IMR-90 (cell line): ENCODE data around the gene SASH1.

Source experiments
- BHLHE40 ChIP-seq: fragments of 150-350 bp; IDR thresholded peaks from 2 replicates; pipeline ENCODE4 v1.6.1; 2016; ENCODE audit warnings: mild to moderate bottlenecking, low read depth, low read length
- CEBPB ChIP-seq: IDR thresholded peaks from 2 replicates; pipeline ENCODE4 v1.6.1; 2012; ENCODE audit warnings: low read depth, low read length, improper control_type of control experiment
- CTCF ChIP-seq: conservative IDR thresholded peaks from 2 replicates; pipeline ENCODE4 v1.5.1; 2012; ENCODE audit warnings: mild to moderate bottlenecking, low read depth, low read length, improper control_type of control experiment
- ELK1 ChIP-seq: fragments of 150-350 bp; IDR thresholded peaks from 2 replicates; pipeline ENCODE4 v1.6.1; 2016; ENCODE audit warnings: low read depth, mild to moderate bottlenecking, low read length, moderate library complexity, borderline replicate concordance
- FOS ChIP-seq: fragments of 150-350 bp; IDR thresholded peaks from 2 replicates; pipeline ENCODE4 v1.6.1; 2016; ENCODE audit warnings: low read depth, low read length
- MAZ ChIP-seq: IDR thresholded peaks from 2 replicates; pipeline ENCODE4 v1.6.1; 2012; ENCODE audit warnings: low read depth, mild to moderate bottlenecking, low read length, improper control_type of control experiment, moderate library complexity, borderline replicate concordance
- MXI1 ChIP-seq: IDR thresholded peaks from 2 replicates; pipeline ENCODE4 v1.6.1; 2012; ENCODE audit warnings: low read depth, mild to moderate bottlenecking, low read length, moderate library complexity, borderline replicate concordance
- POLR2A ChIP-seq: IDR thresholded peaks from 2 replicates; pipeline ENCODE4 v1.6.1; 2012; ENCODE audit warnings: mild to moderate bottlenecking, low read depth, low read length
- RAD21 ChIP-seq: IDR thresholded peaks from 2 replicates; pipeline ENCODE4 v1.6.1; 2012; ENCODE audit warnings: low read length, improper control_type of control experiment
- RCOR1 ChIP-seq: IDR thresholded peaks from 2 replicates; pipeline ENCODE4 v1.6.1; 2012; ENCODE audit warnings: mild to moderate bottlenecking, low read length, improper control_type of control experiment; ENCODE audit not compliant: insufficient replicate concordance
- SMC3 ChIP-seq: fragments of 150-350 bp; IDR thresholded peaks from 2 replicates; pipeline ENCODE4 v1.6.1; 2016; ENCODE audit warnings: low read depth, mild to moderate bottlenecking, antibody characterized with exemption, low read length, moderate library complexity
- USF2 ChIP-seq: fragments of 150-350 bp; IDR thresholded peaks from 2 replicates; pipeline ENCODE4 v1.6.1; 2017; ENCODE audit warnings: mild to moderate bottlenecking, antibody characterized with exemption, low read length, low read depth

GRCh38 chr6:148431413-148431812, 88.8 kb downstream of the SASH1 start:
- TF ChIP-seq POLR2A (no peak), CTCF (no peak), SMC3 (no peak), RAD21 (no peak), MXI1 (no peak), CEBPB (no peak), MAZ (no peak), ELK1 (no peak), BHLHE40 (no peak), FOS (no peak), USF2 (no peak), RCOR1 (no peak)
